HEK293 (cell line): ENCODE results near the gene COL12A1.

Experiments
- CTCF ChIP-seq: fragments of 450-650 bp; formaldehyde crosslinking; IDR thresholded peaks from 2 replicates; pipeline ENCODE4 v1.5.1; 2016; ENCODE audit warnings: missing biosample characterization, missing genetic modification characterization
- KLF10 ChIP-seq: fragments of 450-650 bp; IDR thresholded peaks from 2 replicates; pipeline ENCODE4 v1.5.1; 2018; ENCODE audit warnings: missing biosample characterization, mild to moderate bottlenecking, missing genetic modification characterization
- SETDB1 ChIP-seq: IDR thresholded peaks from one replicate; pipeline ENCODE4 v1.6.1; 2017; ENCODE audit warnings: mild to moderate bottlenecking, low read length, moderate library complexity, mixed read lengths; ENCODE audit not compliant: insufficient read length
- SP2 ChIP-seq: fragments of 450-650 bp; formaldehyde crosslinking; IDR thresholded peaks from 2 replicates; pipeline ENCODE4 v1.5.1; 2016; ENCODE audit warnings: missing biosample characterization, missing genetic modification characterization
- ZBTB44 ChIP-seq: fragments of 450-650 bp; IDR thresholded peaks from 2 replicates; pipeline ENCODE4 v1.5.1; 2018; ENCODE audit warnings: missing biosample characterization, mild to moderate bottlenecking, missing genetic modification characterization
- ZBTB8A ChIP-seq: fragments of 450-650 bp; formaldehyde crosslinking; IDR thresholded peaks from 2 replicates; pipeline ENCODE4 v1.5.1; 2016; ENCODE audit warnings: missing biosample characterization, missing genetic modification characterization
- ZNF335 ChIP-seq: fragments of 450-650 bp; formaldehyde crosslinking; conservative IDR thresholded peaks from 2 replicates; pipeline ENCODE4 v1.5.1; 2016; ENCODE audit warnings: missing biosample characterization, missing genetic modification characterization
- ZNF398 ChIP-seq: fragments of 450-650 bp; formaldehyde crosslinking; IDR thresholded peaks from 2 replicates; pipeline ENCODE4 v1.5.1; 2017; ENCODE audit warnings: missing biosample characterization, missing genetic modification characterization
- ZNF510 ChIP-seq: fragments of 450-650 bp; formaldehyde crosslinking; IDR thresholded peaks from 2 replicates; pipeline ENCODE4 v1.5.1; 2018; ENCODE audit warnings: mild to moderate bottlenecking, missing genetic modification characterization, missing biosample characterization; ENCODE audit not compliant: insufficient replicate concordance
- ZNF624 ChIP-seq: fragments of 450-650 bp; formaldehyde crosslinking; IDR thresholded peaks from 2 replicates; pipeline ENCODE4 v1.5.1; 2017; ENCODE audit warnings: missing biosample characterization, missing genetic modification characterization

GRCh38 chr6:75202676-75203131, 3.1 kb downstream of the COL12A1 start:
- no peak for TF ChIP-seq ZNF335
- TF ChIP-seq ZBTB44 (tag by site-specific recombination), result no peak
- TF ChIP-seq ZNF398 (tag by site-specific recombination), result no peak
- TF ChIP-seq ZNF624 (tag by site-specific recombination), result no peak
- no peak for TF ChIP-seq ZNF510
- no peak for TF ChIP-seq SP2 (tag by site-specific recombination)
- TF ChIP-seq CTCF (tag by site-specific recombination), result no peak
- TF ChIP-seq KLF10 (tag by site-specific recombination), result no peak
- TF ChIP-seq SETDB1, result no peak
- no peak for TF ChIP-seq ZBTB8A (tag by site-specific recombination)
